B cell (primary cell): ENCODE results near the gene PHIP. TPM values are rescaled to one million over a fixed set of nuclear protein-coding genes. Genes with fewer than 3 reads are reported as not detected.

Source experiments
- ATAC-seq: fragments of 200-7000 bp; cut with Tn5 transposase; one replicate; pipeline ENCODE4 v1.10.0; 2021; ENCODE audit warnings: low read depth, mild to moderate bottlenecking, moderate number of reproducible peaks, moderate library complexity
- CTCF ChIA-PET: fragments of 350-600 bp; sonication (Branson Sonifier 250); formaldehyde crosslinking; loops from one replicate; lab custom pipeline; 2021; ENCODE audit warnings: antibody characterized with exemption, inconsistent platforms; lab: Charles Lee
- POLR2A ChIA-PET: fragments of 350-600 bp; sonication (Branson Sonifier 250); formaldehyde crosslinking; loops from one replicate; lab custom pipeline; 2021; ENCODE audit warnings: antibody characterized with exemption; lab: Charles Lee
- DNase-seq: peaks from one replicate; pipeline ENCODE4 v3.0.0; 2013
- H2AFZ ChIP-seq: 2 replicates; pipeline ENCODE4 v1.6.1; 2012; ENCODE audit warnings: mild to moderate bottlenecking, low read depth, low read length; ENCODE audit not compliant: insufficient read depth, poor library complexity, severe bottlenecking
- H3K27ac ChIP-seq, 2 donors: 1 replicate in 1 of 2; 2 replicates in 1 of 2; pipeline ENCODE4 v1.5.1; 2012 to 2013; ENCODE audit warnings: low read length in 2 of 2, mild to moderate bottlenecking in 2 of 2, moderate library complexity in 1 of 2
- H3K27me3 ChIP-seq, 4 experiments: fragments of 200-600 bp in 1 of 4; sonication (generic) in 1 of 4; replicated peaks in 1 of 4; 1 replicate in 2 of 4; 2 replicates in 2 of 4; pipeline versions ENCODE4 v1.6.1 to v1.7.0; 2013 to 2016; ENCODE audit warnings: low read length in 3 of 4, mild to moderate bottlenecking in 2 of 4, mixed read lengths in 1 of 4, moderate library complexity in 1 of 4; ENCODE audit not compliant: insufficient read depth in 4 of 4, control insufficient read depth in 3 of 4; ENCODE audit errors: control extremely low read depth in 1 of 4
- H3K36me3 ChIP-seq, 2 experiments: replicated peaks in 1 of 2; 1 replicate in 1 of 2; 2 replicates in 1 of 2; pipeline versions ENCODE4 v1.6.1 to v1.7.1; 2013; ENCODE audit warnings: low read length in 1 of 2; ENCODE audit not compliant: insufficient read depth in 2 of 2, control insufficient read depth in 1 of 2; ENCODE audit errors: control extremely low read depth in 1 of 2, extremely low read depth in 1 of 2
- H3K4me1 ChIP-seq, 2 donors: fragments of 200-600 bp in 1 of 2; sonication (generic) in 1 of 2; 1 replicate in 1 of 2; 2 replicates in 1 of 2; pipeline versions ENCODE4 v1.5.1 to v1.6.1; 2013 to 2017; ENCODE audit warnings: low read length in 2 of 2; ENCODE audit not compliant: control insufficient read depth in 2 of 2, insufficient read depth in 2 of 2
- H3K4me2 ChIP-seq: replicated peaks from 2 replicates; pipeline ENCODE3; 2012; ENCODE audit warnings: mild to moderate bottlenecking, low read depth, low read length; ENCODE audit not compliant: poor library complexity, severe bottlenecking
- H3K4me3 ChIP-seq, 5 experiments: fragments of 200-600 bp in 1 of 5; sonication (generic) in 1 of 5; 1 replicate in 3 of 5; 2 replicates in 2 of 5; pipeline versions ENCODE4 v1.5.1 to v1.7.0; 2011 to 2016; ENCODE audit warnings: low read length in 4 of 5, mild to moderate bottlenecking in 4 of 5, low read depth in 2 of 5, control low read depth in 1 of 5, moderate library complexity in 1 of 5; ENCODE audit not compliant: insufficient read depth in 1 of 5; ENCODE audit errors: control extremely low read depth in 1 of 5, extremely low read depth in 1 of 5
- H3K79me2 ChIP-seq: fragments of 200-600 bp; sonication (generic); one replicate; pipeline ENCODE4 v1.6.0; 2016; ENCODE audit warnings: low read length; ENCODE audit not compliant: control insufficient read depth, insufficient read depth
- H3K9ac ChIP-seq: fragments of 200-600 bp; sonication (generic); 2 replicates; pipeline ENCODE4 v1.6.1; 2017; ENCODE audit warnings: mild to moderate bottlenecking, low read length, moderate library complexity
- H3K9me3 ChIP-seq, 3 donors: one replicate each; pipeline versions ENCODE4 v1.6.1 to v1.7.1; 2013; ENCODE audit warnings: low read length in 2 of 3; ENCODE audit not compliant: control insufficient read depth in 2 of 3, insufficient read depth in 1 of 3; ENCODE audit errors: control extremely low read depth in 1 of 3
- H4K20me1 ChIP-seq: 2 replicates; pipeline ENCODE4 v1.6.0; 2012; ENCODE audit warnings: mild to moderate bottlenecking, low read length; ENCODE audit not compliant: insufficient read depth, control insufficient read depth, poor library complexity, severe bottlenecking
- H3K27ac Mint-ChIP-seq: one replicate; pipeline ENCODE4 v1.8.0; 2021; ENCODE audit warnings: mixed read lengths
- H3K27me3 Mint-ChIP-seq: one replicate; pipeline ENCODE4 v1.8.0; 2021; ENCODE audit warnings: mixed read lengths
- H3K4me1 Mint-ChIP-seq: one replicate; pipeline ENCODE4 v1.8.0; 2021; ENCODE audit warnings: mixed read lengths
- H3K4me3 Mint-ChIP-seq: one replicate; pipeline ENCODE4 v1.8.0; 2021; ENCODE audit warnings: mixed read lengths
- H3K9me3 Mint-ChIP-seq: one replicate; pipeline ENCODE4 v1.8.0; 2022; ENCODE audit warnings: mixed read lengths; ENCODE audit not compliant: insufficient read depth
- EZH2 ChIP-seq: IDR thresholded peaks from 2 replicates; pipeline ENCODE4 v1.6.1; 2012; ENCODE audit warnings: borderline replicate concordance, low read depth, mild to moderate bottlenecking, moderate library complexity, low read length; ENCODE audit not compliant: insufficient read depth, poor library complexity, severe bottlenecking
- WGBS: methylation state at CpG from one replicate; pipeline ENCODE4 v1.1.5; 2013; ENCODE audit warnings: missing lambda C conversion rate; ENCODE audit not compliant: insufficient coverage; 5-methylcytosine and 5-hydroxymethylcytosine counted together
- intact Hi-C: fragments of 100-400 bp; cut with micrococcal nuclease; formaldehyde crosslinking; loops from one replicate; pipeline ENCODE4 v1.10.0; 2022
- polyA plus RNA-seq: library from polyadenylated mRNA; depleted of rRNA; stranded (reverse); fragments of >200 nt; gene quantifications from 2 replicates; pipeline ENCODE4 v1.2.3, GENCODE V29; 2012
- total RNA-seq, 2 donors: library from RNA; stranded (reverse); fragments of 120-200 nt in 1 of 2; gene quantifications; 1 replicate in 1 of 2; 2 replicates in 1 of 2; pipeline versions ENCODE4 v1.2.3 to v1.2.4, GENCODE V29; 2013 to 2022
- TF ChIP-seq, protein P1 (sequence below): fragments of 200-600 bp; IDR thresholded peaks from one replicate; pipeline ENCODE4 v1.8.0; 2022; ENCODE audit warnings: antibody characterized with exemption, mild to moderate bottlenecking

Gene PHIP
- total and polyA plus RNA-seq, 2 donors (not counting 1 experiment from before 2014, with no cell fraction given), result 7.4 to 52.7 TPM

DNA sequence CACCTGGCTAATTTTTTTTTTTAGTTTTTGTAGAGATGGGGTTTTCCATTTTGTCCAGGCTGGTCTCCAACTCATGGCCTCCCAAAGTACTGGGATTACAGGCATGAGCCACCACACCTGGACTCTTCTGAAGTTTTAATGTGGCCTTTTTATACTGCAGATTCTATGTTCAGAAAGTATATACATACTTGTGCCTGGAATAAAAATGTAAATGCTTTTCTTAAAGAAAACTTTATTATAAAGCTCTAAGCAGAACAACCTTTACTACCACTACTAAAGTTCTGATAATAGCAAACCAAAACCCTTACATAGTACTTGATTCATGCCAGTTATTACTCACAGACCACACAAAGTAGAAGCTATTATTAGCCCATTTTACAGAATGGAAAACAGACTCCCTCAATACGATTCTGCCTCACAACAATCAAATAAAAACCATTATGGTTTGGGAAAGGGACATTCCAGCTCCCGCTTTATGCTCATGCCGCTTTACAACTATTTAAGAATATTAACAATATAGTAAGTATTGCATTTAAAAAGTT, 5.3 kb downstream of the PHIP start:
- no peak overlapping the region for H2AFZ ChIP-seq
- H3K36me3 ChIP-seq, result peaks cover 0 to 4% of the 10 kb centered on the region in 2 experiments
- Mint-ChIP-seq H3K9me3 (no peaks in the 10 kb centered on the region), H3K27me3 (no peaks in the 10 kb centered on the region), H3K4me3 (no peak overlapping the region), H3K27ac (no peak overlapping the region), H3K4me1 (peaks cover 47% of the 10 kb centered on the region)
- no CpG with 5 or more reads among the region's 3 CpGs for WGBS
- H3K27me3 ChIP-seq, result no peaks in the 10 kb centered on the region
- no peaks in the 10 kb centered on the region for H3K9me3 ChIP-seq
- H3K27ac ChIP-seq, result peak overlapping the region in 1 of 2 donors; percentile 29
- ATAC-seq (no peak), DNase-seq (no peak)
- TF ChIP-seq, protein P1, sequence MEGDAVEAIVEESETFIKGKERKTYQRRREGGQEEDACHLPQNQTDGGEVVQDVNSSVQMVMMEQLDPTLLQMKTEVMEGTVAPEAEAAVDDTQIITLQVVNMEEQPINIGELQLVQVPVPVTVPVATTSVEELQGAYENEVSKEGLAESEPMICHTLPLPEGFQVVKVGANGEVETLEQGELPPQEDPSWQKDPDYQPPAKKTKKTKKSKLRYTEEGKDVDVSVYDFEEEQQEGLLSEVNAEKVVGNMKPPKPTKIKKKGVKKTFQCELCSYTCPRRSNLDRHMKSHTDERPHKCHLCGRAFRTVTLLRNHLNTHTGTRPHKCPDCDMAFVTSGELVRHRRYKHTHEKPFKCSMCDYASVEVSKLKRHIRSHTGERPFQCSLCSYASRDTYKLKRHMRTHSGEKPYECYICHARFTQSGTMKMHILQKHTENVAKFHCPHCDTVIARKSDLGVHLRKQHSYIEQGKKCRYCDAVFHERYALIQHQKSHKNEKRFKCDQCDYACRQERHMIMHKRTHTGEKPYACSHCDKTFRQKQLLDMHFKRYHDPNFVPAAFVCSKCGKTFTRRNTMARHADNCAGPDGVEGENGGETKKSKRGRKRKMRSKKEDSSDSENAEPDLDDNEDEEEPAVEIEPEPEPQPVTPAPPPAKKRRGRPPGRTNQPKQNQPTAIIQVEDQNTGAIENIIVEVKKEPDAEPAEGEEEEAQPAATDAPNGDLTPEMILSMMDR, result no peak
- TF ChIP-seq EZH2, result no peak
- H3K4me2 ChIP-seq, result no peak overlapping the region
- H3K9ac ChIP-seq, result no peak overlapping the region
- CTCF ChIA-PET, result no interaction called here
- POLR2A ChIA-PET, result no interaction called here
- H3K79me2 ChIP-seq, result peaks cover 87% of the 10 kb centered on the region
- no peak overlapping the region for H3K4me3 ChIP-seq
- intact Hi-C loops, result loop anchor here (10.0 kb wide), 1 partner anchor 48 kb away; no protein-coding TSS in a partner anchor
- peaks cover 14% of the 10 kb centered on the region for H4K20me1 ChIP-seq
- H3K4me1 ChIP-seq, result peaks cover 7 to 22% of the 10 kb centered on the region in 2 donors

DNA sequence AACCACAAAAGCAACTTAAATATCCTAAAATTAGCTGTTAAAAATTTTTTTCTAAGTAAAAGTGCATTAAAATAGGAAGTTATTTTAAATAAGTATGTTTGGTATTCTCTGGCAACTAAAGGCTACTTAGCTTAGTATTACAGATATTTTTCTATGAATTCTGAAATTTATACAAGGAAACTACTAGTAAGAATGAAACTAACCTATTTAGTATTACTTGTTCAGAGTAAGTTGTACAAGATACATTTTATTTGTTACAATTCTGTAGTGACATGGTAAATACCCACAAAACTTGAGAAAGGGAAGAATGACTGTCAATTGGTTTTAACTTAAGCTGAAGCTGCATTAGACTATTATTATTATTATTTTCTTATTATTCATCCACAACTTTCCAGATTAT, 6.5 kb downstream of the PHIP start:
- no peaks in the 10 kb centered on the region for H3K27me3 Mint-ChIP-seq
- intact Hi-C loops, result loop anchor here (10.0 kb wide), 1 partner anchor 47 kb away; no protein-coding TSS in a partner anchor
- ChIA-PET CTCF (no interaction called here), POLR2A (no interaction called here)
- no peak overlapping the region for H2AFZ ChIP-seq
- H3K79me2 ChIP-seq, result peaks cover 98% of the 10 kb centered on the region
- ATAC-seq (no peak), DNase-seq (no peak)
- H3K4me3 ChIP-seq, result no peak overlapping the region
- TF ChIP-seq EZH2, result no peak
- TF ChIP-seq, protein P1, result no peak
- H3K4me3 Mint-ChIP-seq, result no peak overlapping the region
- H3K36me3 ChIP-seq, result peaks cover 0 to 4% of the 10 kb centered on the region in 2 experiments
- H3K27ac Mint-ChIP-seq, result no peak overlapping the region
- H3K4me2 ChIP-seq, result no peak overlapping the region
- peaks cover 12 to 21% of the 10 kb centered on the region in 2 donors for H3K4me1 ChIP-seq
- no peak overlapping the region for H3K9ac ChIP-seq
- no peaks in the 10 kb centered on the region for H3K27me3 ChIP-seq
- no peak overlapping the region for H3K27ac ChIP-seq
- no peaks in the 10 kb centered on the region for H3K9me3 ChIP-seq
- H3K4me1 Mint-ChIP-seq, result peaks cover 46% of the 10 kb centered on the region
- H4K20me1 ChIP-seq, result peaks cover 26% of the 10 kb centered on the region
- no peaks in the 10 kb centered on the region for H3K9me3 Mint-ChIP-seq
